SK-N-SH treated with all-trans-retinoic acid at 6 μM for 48 hours (cell line): Measurements from ENCODE around the gene CHMP1A.

Experiments used
- ATAC-seq: fragments of 200-7000 bp; cut with Tn5 transposase; 3 replicates; pipeline ENCODE4 v1.9.1; 2020; ENCODE audit warnings: mild to moderate bottlenecking, moderate library complexity
- ARNTL ChIP-seq: fragments of 450-650 bp; formaldehyde crosslinking; IDR thresholded peaks from 2 replicates; pipeline ENCODE4 v1.5.0; 2020; ENCODE audit warnings: low read depth, mild to moderate bottlenecking, moderate library complexity, borderline replicate concordance
- BACH2 ChIP-seq: fragments of 250-450 bp; sonication (Bioruptor Pico); IDR thresholded peaks from 2 replicates; pipeline ENCODE4 v1.9.0; 2021; ENCODE audit warnings: mild to moderate bottlenecking, borderline replicate concordance
- CSDC2 ChIP-seq: fragments of 250-450 bp; sonication (Bioruptor Pico); IDR thresholded peaks from 2 replicates; pipeline ENCODE4 v1.5.0; 2020; ENCODE audit warnings: mild to moderate bottlenecking, moderate library complexity
- CSRNP3 ChIP-seq: fragments of 250-450 bp; sonication (Bioruptor Pico); IDR thresholded peaks from 2 replicates; pipeline ENCODE4 v1.5.1; 2021; ENCODE audit warnings: mild to moderate bottlenecking, moderate library complexity
- ESRRG ChIP-seq: fragments of 250-450 bp; sonication (Bioruptor Pico); IDR thresholded peaks from 2 replicates; pipeline ENCODE4 v1.6.1; 2021; ENCODE audit warnings: mild to moderate bottlenecking
- ISL1 ChIP-seq: fragments of 250-450 bp; sonication (Bioruptor Pico); IDR thresholded peaks from 2 replicates; pipeline ENCODE4 v2.1.2; 2022; ENCODE audit warnings: mild to moderate bottlenecking, moderate library complexity
- OSR1 ChIP-seq: fragments of 250-450 bp; sonication (Bioruptor Pico); IDR thresholded peaks from 2 replicates; pipeline ENCODE4 v1.8.0; 2022; ENCODE audit warnings: moderate library complexity, mild to moderate bottlenecking, inconsistent platforms
- PATZ1 ChIP-seq: fragments of 250-450 bp; sonication (Bioruptor Pico); IDR thresholded peaks from 2 replicates; pipeline ENCODE4 v1.8.0; 2020; ENCODE audit warnings: mild to moderate bottlenecking, moderate library complexity, borderline replicate concordance
- PPARA ChIP-seq: fragments of 250-450 bp; sonication (Bioruptor Pico); IDR thresholded peaks from 2 replicates; pipeline ENCODE4 v1.5.0; 2020; ENCODE audit warnings: mild to moderate bottlenecking, borderline replicate concordance
- RARB ChIP-seq: fragments of 250-450 bp; sonication (Bioruptor Pico); IDR thresholded peaks from 2 replicates; pipeline ENCODE4 v1.8.0; 2021; ENCODE audit warnings: mild to moderate bottlenecking, moderate library complexity
- SNAI2 ChIP-seq: fragments of 250-450 bp; sonication (Bioruptor Pico); IDR thresholded peaks from 2 replicates; pipeline ENCODE4 v1.5.0; 2020; ENCODE audit warnings: mild to moderate bottlenecking, moderate library complexity
- TCF4 ChIP-seq: fragments of 250-450 bp; sonication (Bioruptor Pico); IDR thresholded peaks from 2 replicates; pipeline ENCODE4 v1.8.0; 2021; ENCODE audit warnings: mild to moderate bottlenecking, moderate library complexity, borderline replicate concordance
- TOX ChIP-seq: fragments of 250-450 bp; sonication (Bioruptor Pico); IDR thresholded peaks from 2 replicates; pipeline ENCODE4 v1.8.0; 2021; ENCODE audit warnings: mild to moderate bottlenecking, moderate library complexity, borderline replicate concordance
- ZC3H10 ChIP-seq: fragments of 250-450 bp; sonication (Bioruptor Pico); IDR thresholded peaks from 2 replicates; pipeline ENCODE4 v1.5.1; 2021; ENCODE audit warnings: mild to moderate bottlenecking, moderate library complexity
- ZFP30 ChIP-seq: fragments of 450-650 bp; formaldehyde crosslinking; IDR thresholded peaks from 2 replicates; pipeline ENCODE4 v1.5.0; 2022; ENCODE audit warnings: mild to moderate bottlenecking, moderate library complexity
- ZNF565 ChIP-seq: fragments of 450-650 bp; formaldehyde crosslinking; conservative IDR thresholded peaks from 2 replicates; pipeline ENCODE4 v1.5.0; 2020; ENCODE audit warnings: low read depth, mild to moderate bottlenecking, moderate library complexity
- ZNF70 ChIP-seq: fragments of 450-650 bp; formaldehyde crosslinking; IDR thresholded peaks from 2 replicates; pipeline ENCODE4 v1.5.0; 2020; ENCODE audit warnings: mild to moderate bottlenecking, moderate library complexity
- ZNF8 ChIP-seq: fragments of 450-650 bp; formaldehyde crosslinking; IDR thresholded peaks from 2 replicates; pipeline ENCODE4 v1.5.0; 2020; ENCODE audit warnings: mild to moderate bottlenecking, moderate library complexity
- TF ChIP-seq, protein P1 (sequence below): fragments of 250-450 bp; sonication (Bioruptor Pico); IDR thresholded peaks from 2 replicates; pipeline ENCODE4 v1.5.1; 2020; ENCODE audit warnings: low read depth, mild to moderate bottlenecking, moderate library complexity
- TF ChIP-seq, protein P2 (sequence below): fragments of 250-450 bp; sonication (Bioruptor Pico); IDR thresholded peaks from 2 replicates; pipeline ENCODE4 v1.5.0; 2020; ENCODE audit warnings: mild to moderate bottlenecking, moderate library complexity

CHMP1A gene

GRCh38 chr16:89646906-89647305 lies 10.6 kb downstream of the CHMP1A start:
- TF ChIP-seq CSDC2 (CRISPR knock-in tag) (no peak), ZC3H10 (CRISPR knock-in tag) (no peak), RARB (CRISPR knock-in tag) (no peak), PPARA (CRISPR knock-in tag) (no peak), ZNF565 (no peak), ESRRG (no peak), TOX (no peak), ARNTL (CRISPR knock-in tag) (no peak), ZNF70 (no peak), PATZ1 (CRISPR knock-in tag) (no peak)
- TF ChIP-seq, protein P1, sequence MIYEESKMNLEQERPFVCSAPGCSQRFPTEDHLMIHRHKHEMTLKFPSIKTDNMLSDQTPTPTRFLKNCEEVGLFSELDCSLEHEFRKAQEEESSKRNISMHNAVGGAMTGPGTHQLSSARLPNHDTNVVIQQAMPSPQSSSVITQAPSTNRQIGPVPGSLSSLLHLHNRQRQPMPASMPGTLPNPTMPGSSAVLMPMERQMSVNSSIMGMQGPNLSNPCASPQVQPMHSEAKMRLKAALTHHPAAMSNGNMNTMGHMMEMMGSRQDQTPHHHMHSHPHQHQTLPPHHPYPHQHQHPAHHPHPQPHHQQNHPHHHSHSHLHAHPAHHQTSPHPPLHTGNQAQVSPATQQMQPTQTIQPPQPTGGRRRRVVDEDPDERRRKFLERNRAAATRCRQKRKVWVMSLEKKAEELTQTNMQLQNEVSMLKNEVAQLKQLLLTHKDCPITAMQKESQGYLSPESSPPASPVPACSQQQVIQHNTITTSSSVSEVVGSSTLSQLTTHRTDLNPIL (CRISPR knock-in tag), result no peak
- TF ChIP-seq, protein P2, sequence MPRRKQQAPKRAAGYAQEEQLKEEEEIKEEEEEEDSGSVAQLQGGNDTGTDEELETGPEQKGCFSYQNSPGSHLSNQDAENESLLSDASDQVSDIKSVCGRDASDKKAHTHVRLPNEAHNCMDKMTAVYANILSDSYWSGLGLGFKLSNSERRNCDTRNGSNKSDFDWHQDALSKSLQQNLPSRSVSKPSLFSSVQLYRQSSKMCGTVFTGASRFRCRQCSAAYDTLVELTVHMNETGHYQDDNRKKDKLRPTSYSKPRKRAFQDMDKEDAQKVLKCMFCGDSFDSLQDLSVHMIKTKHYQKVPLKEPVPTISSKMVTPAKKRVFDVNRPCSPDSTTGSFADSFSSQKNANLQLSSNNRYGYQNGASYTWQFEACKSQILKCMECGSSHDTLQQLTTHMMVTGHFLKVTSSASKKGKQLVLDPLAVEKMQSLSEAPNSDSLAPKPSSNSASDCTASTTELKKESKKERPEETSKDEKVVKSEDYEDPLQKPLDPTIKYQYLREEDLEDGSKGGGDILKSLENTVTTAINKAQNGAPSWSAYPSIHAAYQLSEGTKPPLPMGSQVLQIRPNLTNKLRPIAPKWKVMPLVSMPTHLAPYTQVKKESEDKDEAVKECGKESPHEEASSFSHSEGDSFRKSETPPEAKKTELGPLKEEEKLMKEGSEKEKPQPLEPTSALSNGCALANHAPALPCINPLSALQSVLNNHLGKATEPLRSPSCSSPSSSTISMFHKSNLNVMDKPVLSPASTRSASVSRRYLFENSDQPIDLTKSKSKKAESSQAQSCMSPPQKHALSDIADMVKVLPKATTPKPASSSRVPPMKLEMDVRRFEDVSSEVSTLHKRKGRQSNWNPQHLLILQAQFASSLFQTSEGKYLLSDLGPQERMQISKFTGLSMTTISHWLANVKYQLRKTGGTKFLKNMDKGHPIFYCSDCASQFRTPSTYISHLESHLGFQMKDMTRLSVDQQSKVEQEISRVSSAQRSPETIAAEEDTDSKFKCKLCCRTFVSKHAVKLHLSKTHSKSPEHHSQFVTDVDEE (CRISPR knock-in tag), result no peak
- ATAC-seq, result no peak

DNA sequence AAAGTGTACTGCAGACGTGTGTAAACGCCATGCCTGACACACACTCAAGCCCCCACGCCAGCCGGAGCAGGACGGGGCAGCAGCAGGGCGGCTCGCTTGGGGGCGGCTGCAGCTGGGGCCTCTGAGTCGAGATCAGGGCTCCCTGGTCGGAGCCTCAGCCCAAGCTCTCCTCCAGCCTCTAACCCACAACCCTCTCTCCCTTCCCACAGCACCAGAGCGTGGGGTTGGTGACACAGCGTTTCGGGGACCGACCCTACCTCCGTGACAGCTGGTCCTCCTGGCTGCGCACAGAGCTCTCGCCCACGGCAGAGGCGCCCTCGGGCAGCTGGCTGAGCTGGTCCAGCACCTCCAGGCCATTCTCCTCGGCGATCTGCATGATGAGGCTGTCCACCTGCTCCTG lies 11.2 kb downstream of the CHMP1A start:
- TF ChIP-seq ISL1 (CRISPR knock-in tag) (no peak), BACH2 (CRISPR knock-in tag) (no peak), OSR1 (CRISPR knock-in tag) (no peak), ZFP30 (CRISPR knock-in tag) (no peak), CSDC2 (CRISPR knock-in tag) (no peak), ZNF8 (CRISPR knock-in tag) (no peak), TCF4 (CRISPR knock-in tag) (no peak), PPARA (CRISPR knock-in tag) (no peak), ESRRG (no peak), RARB (CRISPR knock-in tag) (no peak), SNAI2 (CRISPR knock-in tag) (no peak)
- no peak for ATAC-seq

- no peak for ATAC-seq
- no peak for TF ChIP-seq ZC3H10 (CRISPR knock-in tag)
- no peak for TF ChIP-seq OSR1 (CRISPR knock-in tag)
- no peak for TF ChIP-seq PATZ1 (CRISPR knock-in tag)
Measured at GRCh38 chr16:89645122-89645521, 12.4 kb downstream of the CHMP1A start.

GRCh38 chr16:89643769-89644300 lies 13.7 kb downstream of the CHMP1A start:
- TF ChIP-seq ZNF8 (CRISPR knock-in tag), result no peak
- no peak for TF ChIP-seq CSRNP3
- no peak for TF ChIP-seq ZC3H10 (CRISPR knock-in tag)
- no peak for TF ChIP-seq TCF4 (CRISPR knock-in tag)
- ATAC-seq, result no peak
